Activated T-helper 2 cell treated with anti-CD3 and anti-CD28 coated beads, Interferon-gamma antibody, Interleukin-2, Interleukin-4, amounts not matched to agents 10 μg/mL and 5 μg/mL and 100 μg/mL, durations not matched to agents 14 hours and 24 hours and 36 hours (primary cell): ENCODE results near the gene GATA5. TPM values are rescaled to one million over a fixed set of nuclear protein-coding genes. Genes with fewer than 3 reads are reported as not detected.
A peak's percentile ranks its signal among the peaks of the same experiment; 100 is the strongest.

Experiments
- DNase-seq: peaks from one replicate; pipeline ENCODE4 v3.0.0; 2021; ENCODE audit warnings: low spot score
- H3K27ac Mint-ChIP-seq: one replicate; pipeline ENCODE4 v1.8.0; 2021; ENCODE audit warnings: mixed read lengths
- H3K27me3 Mint-ChIP-seq: one replicate; pipeline ENCODE4 v1.8.0; 2021; ENCODE audit warnings: low read depth, mixed read lengths
- H3K36me3 Mint-ChIP-seq: one replicate; pipeline ENCODE4 v1.8.0; 2021; ENCODE audit warnings: low read depth, mixed read lengths
- H3K4me1 Mint-ChIP-seq: one replicate; pipeline ENCODE4 v1.8.0; 2021; ENCODE audit warnings: low read depth, mixed read lengths
- H3K4me3 Mint-ChIP-seq: one replicate; pipeline ENCODE4 v1.8.0; 2021; ENCODE audit warnings: low read depth, mild to moderate bottlenecking, moderate library complexity, mixed read lengths
- H3K9me3 Mint-ChIP-seq: one replicate; pipeline ENCODE4 v1.8.0; 2021; ENCODE audit warnings: mixed read lengths
- intact Hi-C: fragments of 100-400 bp; cut with micrococcal nuclease; formaldehyde crosslinking; loops from one replicate; pipeline ENCODE4 v1.15.1; 2023
- total RNA-seq: library from RNA; stranded (reverse); gene quantifications from 2 replicates; pipeline ENCODE4 v1.2.3, GENCODE V29; 2022

Gene GATA5
- total RNA-seq, 1 donor from 2014 or later = not detected

DNA sequence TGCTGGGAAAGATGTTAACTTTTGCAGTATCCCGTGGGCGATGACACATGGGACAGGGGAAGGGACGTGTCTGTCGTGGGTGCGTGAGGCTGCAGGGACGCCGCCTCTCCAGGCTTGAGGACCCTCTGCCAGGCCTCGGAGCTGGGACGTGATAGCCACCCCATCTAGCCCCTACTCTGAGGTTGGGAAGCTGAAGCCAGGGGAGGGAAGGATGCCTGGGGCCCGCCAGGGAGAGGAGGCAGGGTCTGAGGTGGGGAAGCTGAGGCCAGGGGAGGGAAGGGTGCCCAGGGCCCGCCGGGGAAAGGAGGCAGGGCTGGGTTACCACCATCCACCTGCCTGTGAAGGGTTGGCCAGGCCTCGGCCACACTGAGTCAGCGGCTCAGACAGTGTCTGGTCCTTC, 38.2 kb upstream of the GATA5 start:
- intact Hi-C loops = no loop called here
- Mint-ChIP-seq H3K27ac (no peak overlapping the region), H3K4me3 (no peak overlapping the region), H3K4me1 (no peaks in the 10 kb centered on the region), H3K9me3 (no peaks in the 10 kb centered on the region), H3K27me3 (peaks cover 15% of the 10 kb centered on the region), H3K36me3 (no peaks in the 10 kb centered on the region)
- DNase-seq = no peak

DNA sequence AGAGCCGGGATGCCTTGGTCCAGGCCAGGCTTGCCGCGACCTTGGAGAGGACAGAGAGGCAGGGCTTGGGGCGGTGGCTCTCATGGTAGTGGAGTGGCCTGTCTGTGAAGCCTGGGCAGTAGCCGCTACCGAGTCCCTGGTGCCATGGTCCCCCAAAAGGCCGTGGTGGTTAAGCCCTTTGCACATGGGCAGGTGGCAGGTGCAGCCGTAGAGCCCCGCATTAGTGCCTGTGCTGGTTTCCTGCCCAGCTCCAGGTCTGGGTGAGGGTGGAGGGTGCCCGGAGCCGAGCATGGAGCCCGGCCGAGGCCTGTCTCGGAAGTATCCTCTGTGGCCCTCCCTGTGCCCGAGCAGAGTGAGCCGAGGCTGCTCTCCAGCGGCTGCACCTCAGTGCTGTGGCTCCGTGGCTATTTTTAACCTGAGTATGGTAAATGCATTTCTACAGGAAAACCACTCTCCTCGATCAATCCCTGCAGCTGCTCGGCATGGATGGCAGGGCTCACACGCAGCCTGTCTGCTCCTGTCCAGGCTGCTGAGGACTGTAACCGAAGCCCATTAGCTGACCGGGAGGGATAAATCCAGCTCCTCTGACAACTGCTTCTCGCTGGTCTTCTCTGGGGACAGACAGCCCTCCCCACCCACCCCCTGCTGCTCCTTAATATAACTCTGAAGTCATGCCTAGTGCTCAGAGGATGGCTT, 36.3 kb upstream of the GATA5 start:
- H3K36me3 Mint-ChIP-seq = no peaks in the 10 kb centered on the region
- H3K27ac Mint-ChIP-seq = no peak overlapping the region
- peaks cover 15% of the 10 kb centered on the region for H3K27me3 Mint-ChIP-seq
- intact Hi-C loops = no loop called here
- H3K9me3 Mint-ChIP-seq = no peaks in the 10 kb centered on the region
- H3K4me3 Mint-ChIP-seq = no peak overlapping the region
- no peaks in the 10 kb centered on the region for H3K4me1 Mint-ChIP-seq
- DNase-seq = no peak

DNA sequence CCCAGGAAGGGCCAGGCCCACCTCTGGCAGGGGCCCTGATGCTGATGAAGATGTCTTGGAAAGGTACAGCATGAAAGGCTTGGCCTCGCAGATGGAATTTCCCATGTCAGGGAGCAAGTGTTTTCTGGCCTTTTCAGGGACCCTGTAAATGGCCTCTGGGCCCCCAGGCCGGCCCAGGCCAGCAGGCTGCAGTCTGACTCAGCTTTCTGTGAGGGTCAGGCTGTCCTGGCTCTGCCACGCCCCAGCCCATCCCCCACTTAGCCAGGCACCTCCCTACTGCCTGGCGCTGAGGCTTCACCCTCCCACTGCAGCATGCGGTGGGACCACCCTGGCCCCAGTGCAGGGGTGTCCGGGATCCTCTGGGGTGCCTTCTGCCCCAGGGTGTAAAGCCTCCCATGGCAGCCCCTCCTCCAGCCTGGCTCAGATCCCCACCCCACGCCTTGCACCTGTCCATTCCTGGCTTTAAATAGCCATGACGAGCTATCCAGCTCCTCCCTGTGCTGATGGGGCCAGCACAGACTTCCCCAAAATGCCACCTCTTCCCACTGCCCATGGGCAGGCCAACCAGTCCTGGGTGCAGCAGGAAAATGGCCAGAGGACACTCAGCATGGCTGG, 35.6 kb upstream of the GATA5 start:
- Mint-ChIP-seq H3K4me3 (no peak overlapping the region), H3K36me3 (no peaks in the 10 kb centered on the region), H3K27me3 (peaks cover 15% of the 10 kb centered on the region), H3K9me3 (no peaks in the 10 kb centered on the region), H3K4me1 (no peaks in the 10 kb centered on the region), H3K27ac (no peak overlapping the region)
- intact Hi-C loops = no loop called here
- DNase-seq = no peak

DNA sequence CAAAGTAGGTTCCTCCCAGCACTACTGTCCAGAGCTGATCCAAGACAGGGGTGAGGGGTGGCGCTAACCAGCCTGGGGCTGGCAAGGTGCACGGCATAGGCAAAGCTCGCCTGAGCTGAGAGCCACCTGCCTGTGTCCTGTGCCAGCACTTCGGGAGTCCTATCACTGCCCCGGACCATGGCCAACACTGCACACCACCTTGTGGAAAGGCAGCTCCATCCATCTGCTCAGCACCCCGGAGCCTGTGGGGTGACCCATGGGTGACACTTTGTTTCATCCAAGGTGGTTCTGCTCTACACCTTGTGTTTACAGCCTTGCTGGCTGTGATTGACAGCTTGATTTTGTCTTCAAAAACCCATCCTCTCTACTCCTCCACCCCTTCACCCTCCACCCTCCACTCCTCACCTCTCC, 32.9 kb upstream of the GATA5 start:
- Mint-ChIP-seq H3K4me1 (no peaks in the 10 kb centered on the region), H3K27ac (no peak overlapping the region), H3K27me3 (peaks cover 13% of the 10 kb centered on the region), H3K36me3 (peaks cover 4% of the 10 kb centered on the region), H3K9me3 (peaks cover 4% of the 10 kb centered on the region), H3K4me3 (no peak overlapping the region)
- intact Hi-C loops = no loop called here
- no peak for DNase-seq

DNA sequence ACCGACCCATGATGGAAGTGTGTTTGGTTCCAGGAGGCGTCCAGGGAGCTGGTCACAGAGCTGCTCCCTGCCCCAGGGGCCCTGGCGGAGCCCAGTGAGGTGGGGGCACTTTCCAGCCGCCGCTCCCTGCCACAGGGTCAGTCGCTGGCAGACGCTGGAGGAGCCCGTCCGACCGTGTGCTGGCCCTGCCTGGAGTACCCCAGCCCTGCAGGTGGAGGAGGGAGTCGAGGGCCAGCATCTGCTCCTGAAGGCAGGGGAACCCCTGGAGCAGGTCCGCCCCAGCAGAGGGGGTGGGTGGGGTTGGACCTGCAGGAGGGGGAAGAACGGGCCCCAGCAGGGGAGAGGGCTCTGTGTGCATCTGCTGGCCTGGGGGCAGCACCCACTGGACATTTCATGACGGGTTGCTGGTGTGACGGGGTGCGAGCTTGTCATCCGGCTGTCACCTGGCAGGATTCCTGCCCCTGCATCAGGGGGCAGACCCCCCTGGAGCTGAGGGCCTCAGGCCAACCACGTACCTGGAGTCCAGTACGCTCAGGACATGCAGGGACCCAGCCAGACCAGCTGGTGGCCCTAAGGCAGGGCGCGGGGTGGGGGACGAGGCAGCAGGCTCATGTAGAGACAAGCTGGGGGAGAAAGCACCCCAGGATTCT, 32.3 kb upstream of the GATA5 start:
- intact Hi-C loops = no loop called here
- DNase-seq = no peak
- Mint-ChIP-seq H3K27me3 (peaks cover 9% of the 10 kb centered on the region), H3K4me3 (no peak overlapping the region), H3K36me3 (peaks cover 4% of the 10 kb centered on the region), H3K27ac (no peak overlapping the region), H3K4me1 (peaks cover 2% of the 10 kb centered on the region), H3K9me3 (peaks cover 4% of the 10 kb centered on the region)

DNA sequence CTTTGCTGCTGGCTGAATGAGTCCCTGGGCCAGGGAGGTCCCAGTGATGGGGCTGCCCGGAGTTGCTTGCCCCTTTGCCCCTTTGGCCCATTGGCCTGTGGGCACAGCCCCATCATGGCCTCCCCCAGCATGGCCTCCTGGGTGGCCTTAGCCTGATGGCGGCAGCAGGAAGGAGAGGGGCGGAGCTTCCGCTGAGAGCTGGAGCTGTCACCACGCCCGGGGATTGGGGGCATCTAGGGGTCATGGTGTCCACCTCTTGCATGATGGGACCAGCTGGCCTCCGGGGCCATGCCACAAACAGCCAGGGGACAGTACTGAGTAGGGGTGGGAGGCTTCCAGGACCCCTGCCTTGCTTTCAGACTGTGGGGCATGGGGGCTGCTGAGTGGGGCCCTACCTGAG, 31.5 kb upstream of the GATA5 start:
- H3K4me3 Mint-ChIP-seq = no peak overlapping the region
- no peak overlapping the region for H3K27ac Mint-ChIP-seq
- peaks cover 4% of the 10 kb centered on the region for H3K9me3 Mint-ChIP-seq
- DNase-seq = no peak
- intact Hi-C loops = no loop called here
- H3K27me3 Mint-ChIP-seq = peaks cover 2% of the 10 kb centered on the region
- H3K4me1 Mint-ChIP-seq = peaks cover 5% of the 10 kb centered on the region
- peaks cover 4% of the 10 kb centered on the region for H3K36me3 Mint-ChIP-seq

DNA sequence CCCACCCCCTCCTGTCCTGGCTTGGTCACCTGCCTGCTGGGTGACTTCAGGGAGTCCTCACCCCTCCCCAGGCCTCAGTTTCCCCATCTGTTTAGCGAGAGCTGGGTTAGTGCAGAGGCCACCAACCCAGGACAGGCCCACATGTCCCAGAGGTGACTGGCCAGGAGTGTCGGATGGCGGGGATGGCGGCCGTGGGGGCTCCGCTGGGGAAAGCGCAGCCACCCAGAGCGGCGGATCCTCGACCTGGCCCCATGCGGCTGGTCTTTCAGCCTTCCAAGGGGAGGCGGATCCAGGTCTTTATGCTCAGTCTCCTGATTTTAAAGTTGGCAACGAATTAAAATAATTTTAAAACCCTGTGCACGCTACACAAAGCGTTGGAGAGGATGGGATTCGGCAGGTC, 31.0 kb upstream of the GATA5 start:
- peaks cover 2% of the 10 kb centered on the region for H3K27me3 Mint-ChIP-seq
- H3K36me3 Mint-ChIP-seq = peaks cover 4% of the 10 kb centered on the region
- no peak for DNase-seq
- intact Hi-C loops = no loop called here
- H3K9me3 Mint-ChIP-seq = peaks cover 4% of the 10 kb centered on the region
- no peak overlapping the region for H3K4me3 Mint-ChIP-seq
- H3K27ac Mint-ChIP-seq = no peak overlapping the region
- peaks cover 9% of the 10 kb centered on the region for H3K4me1 Mint-ChIP-seq

DNA sequence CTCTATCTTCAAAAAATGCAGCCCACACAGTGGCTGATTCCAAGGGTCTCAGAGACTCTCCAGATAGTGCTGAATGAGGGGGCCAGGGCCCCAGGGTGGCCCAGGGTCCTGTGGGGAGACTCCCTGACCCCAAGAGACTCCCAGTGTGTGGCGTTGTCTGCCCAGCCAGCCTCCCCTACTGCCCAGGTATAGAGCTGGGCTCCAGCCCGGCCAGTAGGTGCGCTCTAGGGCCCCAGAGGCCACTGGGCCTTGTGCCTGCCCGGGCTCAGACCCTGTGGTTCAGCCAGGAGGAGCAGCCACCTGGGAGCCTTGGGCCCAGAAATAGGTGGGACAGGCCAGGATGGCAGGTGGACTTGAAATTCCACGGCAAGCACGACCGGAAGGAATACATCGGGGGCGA, 30.3 kb upstream of the GATA5 start:
- peaks cover 4% of the 10 kb centered on the region for H3K9me3 Mint-ChIP-seq
- H3K27ac Mint-ChIP-seq = no peak overlapping the region
- intact Hi-C loops = no loop called here
- DNase-seq = no peak
- peaks cover 15% of the 10 kb centered on the region for H3K4me1 Mint-ChIP-seq
- no peaks in the 10 kb centered on the region for H3K27me3 Mint-ChIP-seq
- peaks cover 4% of the 10 kb centered on the region for H3K36me3 Mint-ChIP-seq
- H3K4me3 Mint-ChIP-seq = no peak overlapping the region

DNA sequence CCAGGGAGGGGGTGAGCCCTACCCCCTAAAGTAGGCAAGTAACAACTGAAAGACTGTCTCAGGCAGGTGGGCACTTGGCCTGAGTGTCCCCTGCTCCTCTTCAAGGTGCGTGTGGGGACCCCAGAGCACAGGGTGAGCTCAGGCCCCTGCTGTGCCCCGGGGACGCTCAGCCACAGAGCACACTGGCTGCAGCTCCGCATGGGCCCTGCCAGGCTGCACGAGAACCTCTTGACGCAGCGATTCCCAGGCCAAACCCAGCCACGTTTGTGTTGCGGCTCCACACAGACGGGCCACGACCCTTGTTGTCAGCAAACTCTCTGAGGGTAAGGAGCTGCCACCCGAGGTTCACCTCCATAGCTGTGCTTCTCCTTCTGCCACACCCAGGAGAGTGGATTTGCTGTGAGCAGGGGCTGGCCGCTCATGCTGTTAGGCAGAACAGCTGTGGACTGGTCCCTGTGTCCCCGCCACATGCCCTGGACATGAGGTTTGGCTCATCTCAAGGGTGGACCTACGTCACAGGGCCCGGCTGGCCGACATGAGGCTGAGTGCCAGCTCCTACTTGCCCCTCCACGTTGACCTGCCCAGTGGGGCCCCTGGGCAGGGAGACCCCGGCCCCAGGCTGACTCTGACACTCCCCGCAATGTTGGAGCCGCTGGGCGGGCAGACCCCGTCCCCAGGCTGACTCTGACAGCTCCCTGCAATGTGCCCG, 29.7 kb upstream of the GATA5 start:
- intact Hi-C loops = no loop called here
- no peaks in the 10 kb centered on the region for H3K27me3 Mint-ChIP-seq
- H3K9me3 Mint-ChIP-seq = peaks cover 4% of the 10 kb centered on the region
- peaks cover 4% of the 10 kb centered on the region for H3K36me3 Mint-ChIP-seq
- H3K4me1 Mint-ChIP-seq = peaks cover 21% of the 10 kb centered on the region
- no peak for DNase-seq
- no peak overlapping the region for H3K27ac Mint-ChIP-seq
- H3K4me3 Mint-ChIP-seq = no peak overlapping the region

DNA sequence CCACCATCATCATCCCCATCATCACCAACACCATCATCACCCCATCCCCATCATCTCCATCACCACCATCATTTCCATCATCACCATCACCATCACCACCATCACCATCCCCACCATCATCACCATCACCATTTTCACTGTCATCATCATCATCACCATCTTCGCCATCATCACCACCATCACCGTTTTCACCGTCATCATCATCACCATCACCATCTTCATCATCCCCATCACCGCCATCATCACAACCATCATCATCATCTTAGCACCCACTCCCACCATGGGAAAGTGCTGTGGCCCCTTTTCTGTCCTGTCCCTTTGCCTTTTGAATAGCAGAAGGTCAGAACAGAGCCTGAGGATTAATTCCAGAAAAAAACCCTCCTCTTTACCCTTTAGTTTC, 28.5 kb upstream of the GATA5 start:
- peak overlapping the region; percentile 19 for H3K27ac Mint-ChIP-seq
- H3K4me3 Mint-ChIP-seq = no peak overlapping the region
- intact Hi-C loops = loop anchor here (5.0 kb wide), 1 partner anchor 98 kb away; no protein-coding TSS in a partner anchor
- peaks cover 4% of the 10 kb centered on the region for H3K9me3 Mint-ChIP-seq
- peaks cover 23% of the 10 kb centered on the region for H3K4me1 Mint-ChIP-seq
- peaks cover 4% of the 10 kb centered on the region for H3K36me3 Mint-ChIP-seq
- H3K27me3 Mint-ChIP-seq = no peaks in the 10 kb centered on the region
- DNase-seq = no peak

DNA sequence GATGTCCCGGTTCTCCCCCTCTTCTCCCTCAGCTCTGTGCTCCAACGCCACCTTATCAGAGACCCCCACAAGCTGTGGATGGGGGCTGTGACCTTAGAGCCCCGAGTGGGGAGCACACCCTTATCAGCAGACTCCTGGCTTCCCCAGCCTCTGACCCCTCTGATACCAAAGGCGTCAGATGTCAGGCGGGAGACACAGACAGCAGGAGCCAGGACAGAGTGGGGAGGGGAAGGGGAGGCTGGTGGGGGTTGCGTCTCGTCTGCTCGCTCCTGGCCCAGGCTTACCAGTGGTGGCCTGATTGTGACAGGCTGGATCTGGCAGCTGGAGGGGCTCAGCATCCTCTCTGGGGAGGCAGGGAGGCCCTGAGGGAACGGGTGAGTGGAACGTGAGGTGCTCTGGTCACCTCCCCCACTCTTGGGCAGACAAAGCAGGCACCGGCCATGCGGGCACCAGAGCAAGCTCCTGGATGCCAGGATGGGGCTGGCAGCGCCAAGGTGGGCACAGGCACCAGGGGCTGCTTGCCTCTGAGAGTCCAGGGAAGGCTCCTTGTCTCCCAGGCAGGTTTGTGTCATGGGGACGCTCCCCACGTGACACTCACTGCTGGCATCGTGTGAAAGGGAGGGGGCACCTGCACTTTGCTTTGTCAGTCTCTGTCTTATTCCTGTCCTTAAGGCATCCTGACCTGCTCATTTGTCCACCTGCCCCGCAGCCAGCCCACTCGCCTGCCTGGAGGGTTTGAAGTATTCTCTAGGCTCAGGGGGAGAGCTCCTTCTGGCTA, 27.8 kb upstream of the GATA5 start:
- Mint-ChIP-seq H3K4me1 (peaks cover 23% of the 10 kb centered on the region), H3K27me3 (no peaks in the 10 kb centered on the region), H3K4me3 (no peak overlapping the region), H3K9me3 (peaks cover 4% of the 10 kb centered on the region), H3K27ac (no peak overlapping the region), H3K36me3 (peaks cover 4% of the 10 kb centered on the region)
- DNase-seq = no peak
- intact Hi-C loops = loop anchor here (5.0 kb wide), 1 partner anchor 99 kb away; no protein-coding TSS in a partner anchor

DNA sequence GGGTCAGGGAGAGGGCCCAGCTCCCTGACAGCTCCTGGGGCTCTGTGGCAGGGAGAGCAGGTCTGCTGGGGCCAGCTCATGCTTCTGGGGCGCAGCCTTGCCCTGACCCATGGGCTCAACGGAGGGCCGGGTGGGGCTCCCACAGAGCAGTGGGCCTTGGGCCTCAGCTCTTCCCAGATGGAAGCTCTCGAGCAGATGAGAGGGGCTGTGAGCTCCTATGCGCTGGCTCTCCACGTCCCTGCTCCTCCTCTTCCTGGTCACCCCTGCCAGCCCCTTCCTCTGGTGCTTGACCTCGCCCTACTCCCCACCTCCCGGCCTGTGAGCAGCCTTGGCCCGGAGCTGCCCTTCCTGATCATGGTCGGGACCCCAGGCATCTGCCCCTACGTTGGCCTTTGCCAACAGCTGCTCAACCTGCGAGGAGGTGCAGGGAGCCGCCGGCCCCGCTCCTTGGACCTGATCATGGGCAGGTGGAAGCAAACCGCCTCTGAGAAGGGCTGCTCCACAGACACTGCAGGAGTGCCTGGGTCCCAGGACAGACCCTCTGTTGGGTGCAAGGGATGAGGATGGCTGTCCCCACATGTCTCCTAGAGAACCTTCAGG, 26.8 kb upstream of the GATA5 start:
- Mint-ChIP-seq H3K27ac (peak overlapping the region; percentile 85), H3K4me3 (peak overlapping the region; percentile 49), H3K36me3 (peaks cover 4% of the 10 kb centered on the region), H3K9me3 (peaks cover 4% of the 10 kb centered on the region), H3K4me1 (peaks cover 23% of the 10 kb centered on the region), H3K27me3 (no peaks in the 10 kb centered on the region)
- intact Hi-C loops = loop anchor here (1.0 to 5.0 kb wide), 3 partner anchors 22 to 238 kb away; no protein-coding TSS in a partner anchor
- no peak for DNase-seq
